CD4-positive, alpha-beta T cell treated with Interleukin-12 subunit alpha and Interleukin-12 subunit beta, for 1 hour (primary cell): ENCODE data around the gene FKBP15.
A peak's percentile ranks its signal among the peaks of the same experiment; 100 is the strongest.

Source experiments
- DNase-seq: peaks from one replicate; pipeline ENCODE4 v3.0.0-alpha.2; 2020

Gene FKBP15

GRCh38 chr9:113228130-113228665 is 7.1 kb upstream of the FKBP15 start:
- no peak for DNase-seq

- DNase-seq: no peak
Measured at GRCh38 chr9:113227436-113227835, 6.4 kb upstream of the FKBP15 start.

GRCh38 chr9:113223963-113224362 is 2.9 kb upstream of the FKBP15 start:
- DNase-seq: no peak

GRCh38 chr9:113222482-113222841 is 1.4 kb upstream of the FKBP15 start:
- DNase-seq: no peak

- DNase-seq: peak; percentile 5
Measured at GRCh38 chr9:113221800-113222481, 864 bp upstream of the FKBP15 start.

GRCh38 chr9:113220467-113221002 is 542 bp downstream of the FKBP15 start:
- peak; percentile 20 for DNase-seq

- peak; percentile 36 for DNase-seq
Measured at GRCh38 chr9:113219969-113220368, 1.1 kb downstream of the FKBP15 start.

- no peak for DNase-seq
Measured at GRCh38 chr9:113219186-113219936, 1.7 kb downstream of the FKBP15 start.

- DNase-seq: no peak
Measured at GRCh38 chr9:113216406-113216805, 4.7 kb downstream of the FKBP15 start.

GRCh38 chr9:113215132-113215531 is 5.9 kb downstream of the FKBP15 start:
- DNase-seq: peak; percentile 43

- no peak for DNase-seq
Measured at GRCh38 chr9:113210815-113211214, 10.3 kb downstream of the FKBP15 start.

GRCh38 chr9:113205861-113206260 is 15.2 kb downstream of the FKBP15 start:
- DNase-seq: no peak

GRCh38 chr9:113205432-113205831 is 15.6 kb downstream of the FKBP15 start:
- DNase-seq: no peak

- no peak for DNase-seq
Measured at GRCh38 chr9:113199683-113200329, 21.3 kb downstream of the FKBP15 start.

GRCh38 chr9:113192455-113192854 is 28.6 kb downstream of the FKBP15 start:
- no peak for DNase-seq

- peak; percentile 7 for DNase-seq
Measured at GRCh38 chr9:113187929-113188595, 33.0 kb downstream of the FKBP15 start.

- DNase-seq: no peak
Measured at GRCh38 chr9:113186137-113186755, 34.8 kb downstream of the FKBP15 start.

GRCh38 chr9:113185271-113185670 is 35.8 kb downstream of the FKBP15 start:
- DNase-seq: no peak

GRCh38 chr9:113184539-113184938 is 36.5 kb downstream of the FKBP15 start:
- DNase-seq: no peak

- DNase-seq: no peak
Measured at GRCh38 chr9:113183956-113184488, 37.1 kb downstream of the FKBP15 start.

- no peak for DNase-seq
Measured at GRCh38 chr9:113181165-113181564, 39.9 kb downstream of the FKBP15 start.

- no peak for DNase-seq
Measured at GRCh38 chr9:113179839-113180238, 41.2 kb downstream of the FKBP15 start.
